Glomerular endothelial cell (primary cell): ENCODE data around the gene CDC42BPB. TPM values are rescaled to one million over a fixed set of nuclear protein-coding genes. Genes with fewer than 3 reads are reported as not detected.

Experiments
- DNase-seq: peaks from one replicate; pipeline ENCODE4 v3.0.0-alpha.2; 2011; ENCODE audit warnings: low read depth, low spot score; ENCODE audit errors: extremely low read depth
- total RNA-seq: library from RNA; depleted of rRNA; stranded (reverse); fragments of >200 nt; gene quantifications from 2 replicates; pipeline ENCODE4 v1.2.3, GENCODE V29; 2015

CDC42BPB gene
- total RNA-seq, 1 donor from 2014 or later, result 191 TPM

DNA sequence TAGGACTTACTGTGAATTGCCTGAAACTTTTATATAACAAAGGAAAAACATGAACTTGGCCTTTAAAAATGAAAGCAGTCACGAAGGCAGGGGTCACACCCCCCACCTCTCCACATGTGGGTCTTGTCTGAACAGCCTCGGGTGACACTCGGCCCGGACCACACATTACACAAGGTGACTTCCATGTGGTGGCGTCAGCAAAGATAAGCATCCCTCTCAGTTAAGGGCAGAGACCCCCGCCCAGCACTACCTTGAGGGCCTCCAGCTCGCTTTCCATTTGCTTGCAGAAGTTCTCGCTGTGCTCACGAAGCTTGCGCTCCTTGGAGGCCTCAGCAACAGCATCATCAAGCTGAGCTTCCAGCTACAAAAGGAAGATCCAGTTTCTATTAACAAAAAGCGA, 87.4 kb downstream of the CDC42BPB start:
- no peak for DNase-seq

DNA sequence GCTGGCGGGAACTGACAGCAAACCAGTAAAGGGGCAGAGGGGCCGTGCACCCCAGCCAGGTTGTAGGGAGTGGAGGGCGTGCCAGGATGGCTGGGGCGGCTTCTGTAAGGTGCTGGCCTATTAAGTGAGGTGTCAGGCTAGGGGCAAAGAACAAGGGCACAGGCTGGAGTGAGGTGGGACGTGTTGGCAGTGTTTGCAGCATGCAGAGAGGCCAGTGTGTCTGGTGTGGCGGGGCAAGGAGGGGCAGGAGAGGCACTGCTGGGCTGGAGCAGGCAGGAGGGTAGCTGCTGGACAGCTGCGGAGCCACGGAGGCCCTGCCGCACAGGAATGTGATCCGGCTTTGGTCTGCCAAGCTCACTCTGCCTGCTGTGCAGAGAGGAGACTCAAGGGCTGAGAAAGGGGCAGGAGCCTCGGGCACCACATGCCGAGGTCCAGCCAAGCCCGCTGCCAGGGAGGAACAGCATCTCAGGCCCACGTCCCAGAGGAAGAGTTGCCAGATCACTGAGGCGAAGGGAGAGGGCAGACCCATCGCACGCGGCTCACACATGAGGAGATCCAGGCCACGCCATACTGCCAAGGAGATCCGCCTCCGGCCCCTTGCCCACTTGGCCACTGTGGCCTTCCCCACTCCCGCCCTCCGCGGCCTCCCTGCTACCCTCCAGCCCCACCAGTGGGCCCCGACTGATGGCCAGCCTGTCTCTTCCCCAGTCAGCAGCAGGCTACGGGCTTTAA, 88.1 kb downstream of the CDC42BPB start:
- no peak for DNase-seq

DNA sequence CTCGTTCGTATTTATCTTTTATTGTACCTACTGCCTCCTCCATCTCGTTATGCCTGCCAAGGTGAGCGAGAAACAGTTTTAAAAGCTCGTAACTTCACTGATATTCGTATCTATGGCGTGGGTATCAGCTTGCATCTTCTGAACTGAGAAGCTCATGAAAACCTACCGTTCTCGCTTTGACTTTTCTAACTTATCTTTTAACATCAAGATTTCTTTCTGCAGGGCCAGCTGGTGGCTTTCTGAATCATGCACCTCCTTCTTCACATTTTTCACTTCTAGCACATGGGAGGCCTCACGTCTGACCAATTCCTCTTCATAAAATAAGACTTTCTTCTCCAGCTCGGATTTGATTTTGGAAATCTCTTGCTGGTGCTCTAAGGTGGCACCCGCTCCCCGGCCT, 89.0 kb downstream of the CDC42BPB start:
- no peak for DNase-seq

DNA sequence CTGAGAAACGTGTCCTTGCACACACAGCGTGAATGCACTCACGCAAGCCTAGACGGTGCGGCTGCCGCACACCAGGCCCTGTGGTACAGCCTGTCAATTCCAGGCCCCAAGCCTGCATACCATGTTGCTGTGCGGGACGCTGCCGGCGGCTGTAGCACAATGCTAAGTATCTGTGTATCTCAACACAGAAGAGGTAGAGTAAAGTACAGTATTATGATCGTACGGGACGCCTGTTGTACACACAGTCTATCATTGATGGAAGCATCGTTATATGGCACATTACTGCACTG, 89.9 kb downstream of the CDC42BPB start:
- no peak for DNase-seq

DNA sequence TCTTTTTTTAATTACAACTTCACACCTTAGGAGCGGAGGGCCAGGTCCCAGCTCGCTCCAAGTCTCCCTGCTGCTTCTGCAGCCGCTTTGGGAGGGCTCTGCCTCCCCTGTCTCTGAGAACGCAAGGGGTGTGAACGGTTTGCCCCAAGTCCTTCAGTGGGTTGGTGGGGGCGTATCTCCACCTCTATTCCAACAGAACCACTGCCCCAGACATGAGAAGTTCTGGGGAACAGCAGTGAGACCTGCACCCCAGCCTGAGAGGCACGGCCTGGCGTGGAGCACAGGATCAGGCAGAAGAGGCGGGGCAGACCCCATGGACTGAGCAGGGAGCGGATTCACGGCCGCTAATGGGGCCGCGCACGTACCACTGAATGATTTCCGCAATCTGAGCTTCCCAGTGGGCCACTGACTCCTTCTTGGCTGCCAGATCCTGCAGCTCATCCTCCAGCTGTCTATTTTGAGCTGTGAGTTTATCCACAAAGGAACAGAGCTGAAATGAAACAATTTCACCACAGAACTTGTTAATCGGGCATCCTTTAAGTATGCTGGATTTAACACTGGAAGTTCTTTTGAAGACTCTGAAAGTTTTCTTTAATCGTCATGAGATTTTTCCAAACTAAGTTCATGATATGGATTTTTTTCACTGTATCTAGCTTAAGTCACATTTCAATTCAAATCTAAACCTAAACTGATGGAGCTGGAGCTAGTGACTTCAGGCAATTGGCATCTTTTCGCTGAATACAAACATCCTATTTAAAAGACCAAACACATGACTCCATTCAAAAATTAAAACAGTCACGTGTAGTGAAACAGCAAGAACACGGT, 90.5 kb downstream of the CDC42BPB start:
- DNase-seq, result no peak

DNA sequence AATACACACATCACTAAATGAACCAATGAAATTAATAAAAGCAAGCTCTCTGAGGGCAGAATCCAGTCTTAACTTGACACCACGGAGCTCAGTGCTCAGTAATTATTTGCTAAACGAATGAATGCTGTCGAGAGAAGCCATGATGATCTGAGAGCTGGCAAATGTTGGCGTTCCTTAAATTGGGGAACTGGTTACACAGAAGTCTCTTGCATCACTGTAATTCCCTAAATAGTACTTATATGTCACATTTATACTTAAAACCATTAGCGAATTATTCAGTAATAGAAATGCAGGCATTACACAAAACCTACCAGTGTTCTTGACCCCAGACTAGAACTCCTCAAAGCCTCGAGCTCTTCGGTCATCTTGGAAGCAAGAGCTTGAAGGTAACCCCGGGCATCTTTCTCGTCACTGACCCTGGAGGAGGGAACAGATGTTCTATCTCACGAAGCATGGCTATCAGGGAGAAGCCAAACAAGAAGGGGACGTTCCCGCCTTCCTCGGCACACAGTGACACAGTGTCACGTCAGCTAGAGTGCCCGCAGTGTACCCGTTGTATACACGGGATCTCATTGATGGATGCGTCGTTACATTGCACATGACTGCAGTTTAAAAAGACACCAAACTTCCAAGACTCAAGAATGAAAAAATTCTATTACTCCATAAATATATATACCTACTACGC, 91.2 kb downstream of the CDC42BPB start:
- no peak for DNase-seq

DNA sequence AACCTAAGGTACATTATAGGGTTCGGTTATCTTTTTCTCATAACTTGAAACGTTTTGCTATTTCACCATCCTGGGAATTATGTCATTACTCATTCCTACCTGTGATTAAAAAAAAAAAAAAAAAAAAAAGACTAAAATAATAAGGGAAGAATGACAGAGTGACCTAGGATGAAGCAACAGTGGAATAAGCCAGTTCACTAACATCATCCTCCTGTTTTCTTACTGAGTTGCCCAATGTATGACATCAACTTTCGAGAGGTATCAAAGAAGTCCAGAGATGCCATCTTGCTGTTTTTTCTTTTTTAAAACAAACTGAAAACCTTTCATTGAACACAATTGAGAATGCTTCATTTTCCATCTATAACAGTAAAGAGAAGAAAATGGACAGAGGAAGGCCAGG, 92.1 kb downstream of the CDC42BPB start:
- no peak for DNase-seq

DNA sequence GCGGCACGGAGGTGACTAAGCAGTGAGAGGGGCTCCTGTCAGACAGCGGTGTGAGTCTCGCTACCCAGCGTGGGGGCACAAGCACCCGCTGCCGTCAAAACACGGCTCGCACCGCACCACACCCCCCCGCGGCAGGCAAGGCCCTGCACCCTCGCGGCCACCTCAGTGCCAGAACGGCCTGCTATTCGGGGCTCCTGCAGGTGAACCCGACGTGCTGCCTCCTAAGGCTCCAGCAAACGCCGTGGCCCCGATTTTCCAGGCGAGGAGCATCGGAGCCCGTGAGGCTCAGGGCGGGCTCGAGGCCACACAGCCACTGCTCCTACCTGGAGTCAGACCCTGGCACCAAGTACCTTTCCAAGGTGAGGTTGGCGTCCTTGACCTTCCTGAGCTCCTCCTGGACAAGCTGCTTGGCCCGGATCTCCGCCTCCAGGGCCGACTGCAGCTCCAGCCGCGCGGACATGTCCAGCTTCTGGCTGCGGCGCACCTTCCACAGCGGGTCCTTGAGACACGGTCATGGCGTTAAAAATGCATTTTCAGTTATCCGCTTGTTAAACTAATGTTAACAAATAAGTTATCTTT, 93.1 kb downstream of the CDC42BPB start:
- DNase-seq, result no peak

DNA sequence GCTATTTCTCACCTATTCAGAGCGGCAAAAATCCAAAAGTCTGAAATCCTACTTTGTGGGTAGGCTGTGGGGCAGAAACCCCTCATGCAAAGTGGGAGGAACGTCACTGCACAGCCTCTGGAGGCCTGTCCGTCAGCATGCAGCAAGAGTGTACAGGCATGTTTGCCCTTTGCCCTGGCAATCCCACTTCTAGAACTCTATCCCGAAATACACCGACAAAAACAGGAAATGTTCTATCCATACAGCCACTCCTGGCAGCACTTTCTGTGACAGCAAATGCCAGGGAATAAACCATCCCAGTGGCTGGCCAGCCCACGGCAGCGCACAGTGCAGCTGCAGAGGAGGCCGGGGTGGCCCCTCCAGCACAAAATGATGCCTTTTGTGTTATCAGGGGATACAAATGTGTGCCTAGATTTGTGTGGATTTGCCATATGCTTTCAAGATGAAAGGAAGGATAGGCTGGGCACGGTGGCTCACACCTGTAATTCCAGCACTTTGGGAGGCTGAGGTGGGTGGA, 95.2 kb downstream of the CDC42BPB start:
- no peak for DNase-seq

DNA sequence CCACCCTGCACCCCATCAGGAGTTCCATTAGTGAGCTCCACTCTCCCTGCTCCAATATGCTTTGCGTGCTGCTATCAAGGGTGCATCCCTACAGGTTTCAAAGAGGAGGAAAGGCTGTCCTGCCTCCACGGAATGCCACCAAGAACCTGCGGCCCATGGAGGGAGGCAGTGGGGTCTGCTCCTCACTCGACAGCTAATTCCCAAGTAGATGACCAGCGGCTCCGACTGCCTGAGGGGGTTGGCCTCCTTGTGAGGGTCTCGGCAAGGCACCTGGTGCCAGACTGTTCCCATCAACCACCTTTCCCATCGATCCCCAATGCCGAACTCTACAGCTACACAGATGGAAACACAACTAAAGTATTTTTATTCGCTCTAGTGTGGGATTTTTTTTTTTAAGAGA, 98.9 kb downstream of the CDC42BPB start:
- no peak for DNase-seq

DNA sequence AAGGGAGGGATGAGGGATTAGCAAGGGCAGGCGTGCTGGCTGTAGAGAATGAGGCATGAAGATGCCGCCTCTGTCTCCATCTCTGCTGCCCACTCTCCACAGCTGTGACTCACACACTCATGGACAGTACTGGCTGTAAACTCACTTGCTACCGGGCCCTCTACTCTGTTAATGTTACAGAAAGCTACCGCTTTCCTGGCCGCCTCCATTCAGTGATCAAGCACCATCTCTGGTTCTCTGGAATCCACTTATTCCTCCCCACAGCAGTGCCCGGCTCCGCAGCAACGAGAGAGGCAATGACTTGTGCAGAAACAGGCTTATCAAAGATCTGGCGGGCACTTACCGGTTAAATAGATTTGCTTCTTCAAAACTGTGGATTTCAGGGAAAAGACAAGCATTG, 100.1 kb downstream of the CDC42BPB start:
- DNase-seq, result no peak

DNA sequence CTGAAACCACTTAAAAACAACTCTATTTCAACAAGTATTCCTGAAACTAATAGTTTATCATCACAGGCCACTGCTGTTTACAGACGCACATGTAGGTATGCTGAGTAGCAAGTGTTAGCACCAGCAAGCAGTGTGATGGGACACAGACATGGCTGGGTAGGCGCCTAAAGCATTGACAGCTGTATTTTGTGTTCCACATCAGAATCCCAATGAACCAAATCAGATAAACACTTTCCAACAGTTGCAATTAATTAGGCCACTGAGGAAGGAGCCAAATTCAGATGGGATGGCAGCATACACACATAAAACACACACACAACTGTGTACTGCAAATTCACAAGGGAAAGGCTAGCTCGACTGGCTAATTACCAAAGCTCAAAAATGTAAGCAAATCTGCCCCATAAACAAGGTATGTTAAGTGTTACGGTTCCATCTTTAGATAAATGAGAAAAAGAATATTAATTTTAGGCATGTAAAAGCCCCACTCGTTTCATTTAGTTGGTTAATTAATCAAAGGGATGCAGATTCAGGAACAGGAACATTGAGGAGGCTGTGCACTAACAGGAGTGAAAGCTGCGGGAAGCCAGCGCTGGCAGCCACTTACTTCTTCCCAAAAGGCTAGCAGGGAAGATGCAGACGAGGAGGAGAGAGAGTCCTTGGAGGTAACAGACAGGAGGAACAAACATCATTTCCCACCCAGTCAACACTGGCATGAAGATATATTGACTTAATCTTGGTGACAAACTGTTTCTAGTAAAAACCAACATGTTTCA, 101.5 kb downstream of the CDC42BPB start:
- no peak for DNase-seq

DNA sequence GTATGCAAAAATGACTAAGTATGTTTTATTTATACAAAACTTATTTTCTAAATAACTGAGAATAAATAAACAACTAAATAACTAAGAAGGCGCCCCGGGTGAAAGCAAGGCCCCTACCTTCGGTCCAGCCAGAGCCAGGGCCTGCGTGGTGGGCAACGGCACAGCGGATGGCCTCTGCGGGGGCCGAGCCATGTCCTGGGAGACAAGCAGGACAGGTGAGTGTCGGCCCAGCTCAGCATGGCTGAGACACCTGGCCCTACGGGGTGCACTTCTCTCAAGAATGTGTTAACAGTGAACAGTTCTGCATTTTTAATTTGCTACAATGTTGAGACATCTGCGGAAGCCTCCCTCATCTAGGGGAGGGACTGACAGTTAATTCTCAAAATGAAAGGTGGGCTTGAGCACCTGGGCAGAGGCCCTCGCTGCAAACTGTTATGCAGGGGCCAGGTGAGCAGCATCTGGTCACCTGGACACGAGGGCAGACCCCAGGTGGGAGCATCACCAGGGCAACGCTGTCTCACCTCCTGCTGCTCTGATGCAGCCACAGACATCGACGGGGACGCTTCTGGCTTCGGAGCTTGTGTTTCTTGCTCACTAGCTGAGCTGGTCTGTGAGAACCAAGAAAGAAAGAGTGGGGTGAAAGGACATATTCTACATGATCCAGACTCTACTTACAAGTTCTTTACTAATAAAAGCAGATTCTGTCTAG, 103.1 kb downstream of the CDC42BPB start:
- DNase-seq, result no peak

DNA sequence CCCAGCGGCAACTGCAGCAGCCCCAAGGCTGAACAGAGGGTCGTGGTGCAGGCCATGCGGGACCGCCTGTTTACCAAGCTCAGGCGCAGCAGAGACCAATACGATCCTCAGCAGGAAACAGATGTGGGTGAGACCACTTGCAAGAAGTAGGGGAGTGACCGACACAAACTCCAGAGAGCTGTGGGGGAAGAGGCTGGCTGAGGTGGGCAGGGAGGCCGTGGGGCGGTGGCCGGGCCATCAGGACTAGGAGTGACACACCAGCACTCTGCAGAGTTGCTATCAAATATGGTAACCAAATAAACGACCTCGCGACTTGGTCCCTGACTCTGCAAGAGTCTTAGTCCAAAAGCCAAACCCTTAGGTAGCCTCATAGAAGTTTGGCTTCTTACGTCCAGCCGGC, 104.2 kb downstream of the CDC42BPB start:
- no peak for DNase-seq

DNA sequence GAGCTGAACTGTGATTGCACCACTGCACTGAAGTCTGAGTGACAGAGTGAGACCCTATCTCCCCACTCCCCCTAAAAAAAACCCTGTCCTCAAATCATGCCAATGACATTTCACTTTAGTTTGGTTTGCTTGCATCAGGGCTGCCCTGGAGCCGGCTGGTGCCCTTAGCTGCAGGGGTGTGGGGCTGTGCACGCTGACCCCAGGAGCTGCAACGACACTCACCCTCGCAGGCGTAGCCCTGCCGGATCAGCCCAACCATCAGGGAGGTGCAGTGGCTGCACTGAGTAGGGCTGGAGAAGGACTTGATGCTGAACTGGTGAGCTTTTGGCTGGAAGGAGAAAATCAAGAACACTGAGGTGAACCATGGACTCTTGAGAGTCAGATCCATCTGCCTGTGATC, 105.1 kb downstream of the CDC42BPB start:
- DNase-seq, result no peak

DNA sequence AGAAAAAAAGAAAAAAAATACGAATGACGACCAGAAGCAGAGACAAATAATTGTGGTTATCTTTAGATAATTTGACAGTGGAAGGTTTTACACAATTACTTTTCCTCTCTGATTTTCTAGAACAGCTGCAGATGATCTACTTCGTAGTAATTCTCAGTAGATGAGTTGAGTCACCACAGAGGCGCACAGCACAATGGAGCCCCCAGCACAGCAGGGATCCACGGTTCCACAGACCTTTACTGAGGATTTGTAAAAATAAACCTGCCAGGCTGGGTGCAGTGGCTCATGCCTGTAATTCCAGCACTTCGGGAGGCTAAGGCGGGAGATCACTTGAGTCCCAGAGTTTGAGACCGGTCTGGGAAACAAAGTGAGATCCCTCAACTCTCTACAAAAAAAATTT, 105.5 kb downstream of the CDC42BPB start:
- no peak for DNase-seq

DNA sequence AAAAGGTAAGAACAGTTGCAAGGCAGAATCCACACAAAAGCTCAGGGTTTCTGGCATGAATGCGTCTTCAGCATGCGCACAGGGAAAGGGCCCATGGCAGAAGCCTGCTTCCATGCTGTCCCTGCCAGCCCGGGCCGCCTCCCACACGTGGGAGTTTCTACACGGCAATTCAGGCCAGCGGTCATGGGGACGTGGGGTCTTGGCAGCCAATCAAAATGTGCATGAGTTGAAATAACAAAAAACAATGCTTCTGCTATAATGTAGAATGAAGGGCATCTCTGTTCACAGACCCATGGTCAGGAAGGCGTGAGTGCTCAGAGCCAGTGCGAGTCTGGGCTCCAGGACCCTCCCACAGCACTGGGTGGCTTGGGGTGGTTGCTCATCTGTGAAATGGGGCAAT, 106.3 kb downstream of the CDC42BPB start:
- DNase-seq, result no peak

DNA sequence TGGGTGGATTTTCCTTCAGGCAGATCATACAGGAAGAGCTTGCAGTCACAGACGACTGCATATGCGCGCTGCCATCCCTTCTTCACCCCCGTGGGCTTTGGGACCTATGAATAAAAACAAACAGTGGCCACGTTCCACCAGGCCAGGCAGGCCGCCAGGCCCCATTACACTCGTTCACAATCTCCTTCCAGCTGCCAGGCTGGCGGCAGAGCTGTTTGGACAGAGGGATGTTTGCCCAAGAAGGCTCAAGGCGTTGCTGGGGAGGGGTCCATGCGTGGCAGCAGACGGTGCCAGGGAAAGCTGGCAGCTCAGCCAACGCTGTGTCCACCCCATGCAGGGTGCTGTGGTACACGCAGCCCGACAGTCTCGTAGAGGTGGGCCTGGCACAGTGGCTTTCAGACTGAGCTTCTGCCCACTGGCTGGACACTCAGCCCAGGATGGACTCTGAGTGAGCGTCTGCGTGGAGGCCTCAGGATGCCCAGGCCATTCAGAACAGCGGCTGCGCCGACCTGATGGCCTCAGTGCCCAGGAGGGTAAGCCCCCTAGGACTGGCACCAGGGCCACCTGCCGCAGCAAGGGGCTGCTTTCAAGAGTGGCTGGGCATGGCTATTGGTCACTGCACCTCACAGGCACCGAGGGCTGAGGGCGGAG, 107.4 kb downstream of the CDC42BPB start:
- no peak for DNase-seq

DNA sequence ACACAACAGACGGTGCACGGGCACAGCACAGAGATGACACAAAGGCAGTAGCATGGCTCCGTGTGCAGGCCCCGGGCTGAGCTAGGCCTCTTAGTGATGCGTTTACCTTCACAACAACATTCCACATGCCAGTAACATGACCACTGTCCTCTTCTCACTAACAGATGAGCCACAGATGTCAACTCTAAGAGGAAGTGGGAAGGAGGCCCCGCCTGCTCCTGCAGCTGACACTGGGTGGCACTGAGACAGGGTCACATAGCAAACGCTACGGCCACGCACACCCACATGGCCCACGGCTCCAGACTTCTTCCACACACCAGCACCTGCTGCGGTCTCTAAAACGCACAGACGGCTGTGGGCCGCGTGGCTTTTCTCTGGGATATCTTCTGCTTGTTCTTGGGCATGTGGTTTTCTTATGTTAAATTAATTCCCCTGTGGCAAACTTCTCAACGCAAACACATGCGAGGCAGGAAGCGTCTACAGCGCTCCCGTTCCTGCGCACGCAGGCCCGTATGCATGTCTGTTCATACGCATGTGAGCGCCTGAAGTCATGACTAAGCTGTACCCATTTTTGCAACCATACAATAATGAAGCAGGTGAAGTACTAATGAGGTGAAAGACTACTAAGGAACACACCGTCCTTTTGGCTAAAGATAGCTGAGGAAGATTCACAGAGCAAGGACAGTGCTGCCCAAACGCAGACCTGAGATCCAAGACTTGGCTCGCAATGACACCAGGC, 108.1 kb downstream of the CDC42BPB start:
- no peak for DNase-seq
